Measurements from ENCODE around the gene LRRN2.
"Not testable (repeated sequence)": the region's sequence is repeated elsewhere in the genome, so short reads cannot be mapped to it uniquely, and the experiment has no call there.

LRRN2 gene

DNA sequence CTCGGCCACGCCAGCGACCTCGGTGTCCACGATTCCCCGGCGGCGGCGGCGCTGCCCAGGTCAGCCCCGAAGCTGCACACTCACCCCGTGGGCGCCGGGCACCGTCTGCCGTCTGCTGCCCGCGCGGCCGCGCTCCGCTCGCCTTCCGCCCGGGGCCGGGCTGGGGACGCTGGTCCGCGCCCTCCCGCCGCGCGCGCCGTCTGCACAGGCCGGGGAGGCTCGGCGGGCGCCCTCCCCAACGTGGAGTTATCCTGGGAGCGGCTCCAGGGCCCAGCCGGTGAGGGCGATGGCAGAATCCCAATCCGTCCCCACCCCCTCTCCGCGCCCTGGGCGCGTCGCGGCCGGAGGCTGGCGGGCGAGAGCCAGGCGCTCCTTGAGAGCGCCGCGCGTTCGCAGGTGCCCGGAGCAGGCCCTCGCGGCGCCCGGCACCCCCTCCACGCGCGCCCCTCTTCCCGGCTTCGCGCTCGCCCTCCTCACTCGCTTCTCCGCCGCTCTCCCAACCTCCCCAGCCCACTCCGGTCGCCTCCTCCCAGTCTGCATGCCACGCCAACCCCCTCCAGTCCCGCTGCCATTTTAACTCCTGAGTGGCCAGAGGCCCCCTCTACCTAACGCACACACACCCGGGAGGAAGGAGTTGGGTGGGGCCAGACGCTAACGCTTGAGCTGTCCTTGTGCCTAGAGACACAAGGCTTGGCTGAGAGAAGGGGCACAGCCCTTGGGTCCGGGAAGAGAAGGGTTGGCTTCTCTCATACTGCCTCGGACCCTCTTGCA, at the start of gene LRRN2:
Gene LRRN2, minus strand, starts transcription at position 503 of the 771 bp plus-strand sequence. CDS start 65,746 bp downstream, outside the sequence.
- DNase-seq (ENCODE audit: low read depth): no peak

DNA sequence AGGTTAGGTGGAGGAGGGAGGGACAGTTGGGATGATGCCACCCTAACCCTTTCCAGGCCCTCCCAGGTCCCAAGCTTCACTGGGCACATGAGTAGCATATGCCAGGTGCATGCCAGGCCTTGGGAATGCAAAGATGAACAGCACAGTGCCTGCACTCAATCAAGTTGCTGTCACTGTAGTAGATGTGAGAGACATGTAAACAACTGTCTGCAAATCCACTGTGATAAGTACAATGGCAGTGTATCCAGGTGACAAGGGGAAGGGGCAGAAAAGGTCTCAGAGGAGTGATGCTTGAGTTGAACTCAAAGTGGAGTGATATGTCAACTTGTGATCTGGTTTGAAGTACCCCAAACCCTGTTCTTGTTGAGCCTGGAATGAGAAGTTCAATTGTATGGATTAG, 49.5 kb upstream of the LRRN2 start:
- DNase-seq (ENCODE audit: low read depth): no peak

- no peak for DNase-seq (ENCODE audit: low read depth)
These were observed 48.5 kb upstream of the LRRN2 start for GRCh38 chr1:204733869-204734596.

DNA sequence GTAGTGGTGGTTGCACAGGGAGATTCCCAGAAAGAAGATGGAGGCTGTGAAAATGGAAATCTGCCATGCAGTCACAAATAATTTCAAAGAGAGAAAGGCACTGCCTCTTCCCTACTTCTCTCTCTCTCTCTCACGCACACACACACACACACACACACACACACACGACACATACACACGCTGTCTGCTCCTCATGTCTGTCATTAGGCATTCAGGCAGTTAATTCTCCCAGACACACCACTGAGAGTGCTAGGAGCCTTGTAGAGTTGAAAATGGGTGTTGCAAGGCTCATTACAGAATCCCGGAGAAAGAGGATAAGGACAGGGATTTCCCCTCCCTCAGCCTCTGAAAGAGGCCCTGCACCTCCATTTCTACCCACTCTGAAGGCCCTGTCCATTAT, 47.8 kb upstream of the LRRN2 start:
- no peak for DNase-seq (ENCODE audit: low read depth)

DNA sequence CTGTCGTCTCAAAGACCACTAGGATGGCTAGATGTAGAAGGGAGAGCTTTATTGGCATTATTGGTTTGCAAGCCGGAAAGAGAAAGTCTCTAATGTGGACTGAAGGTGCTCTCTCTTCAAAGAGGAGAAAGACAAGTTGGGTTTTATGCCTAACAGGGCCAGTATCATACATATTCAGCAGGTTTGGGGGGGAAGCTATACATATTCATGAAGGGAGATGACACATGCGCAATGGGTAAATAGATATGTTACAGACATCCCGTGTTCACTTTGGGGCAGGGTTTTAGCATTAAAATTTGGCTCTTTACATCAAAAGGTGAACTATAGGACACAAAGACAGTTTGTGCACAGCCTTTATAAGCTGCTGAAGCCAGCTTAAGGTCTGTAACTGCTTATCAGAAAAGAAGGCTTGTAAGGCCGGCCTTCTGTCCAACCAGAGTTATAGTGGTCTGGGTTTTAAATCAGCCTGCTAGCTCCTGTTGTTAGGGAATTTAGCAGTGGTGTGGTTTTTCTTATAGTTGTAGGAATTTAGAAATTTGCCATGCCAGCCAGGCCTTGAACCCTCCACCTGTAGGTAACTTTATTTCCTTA, 46.5 kb upstream of the LRRN2 start:
- DNase-seq (ENCODE audit: low read depth): no peak

GRCh38 chr1:204731509-204731908, 46.0 kb upstream of the LRRN2 start:
- DNase-seq (ENCODE audit: low read depth): no peak

GRCh38 chr1:204730826-204731459, 45.4 kb upstream of the LRRN2 start:
- no peak for DNase-seq (ENCODE audit: low read depth)

GRCh38 chr1:204729516-204729915, 44.0 kb upstream of the LRRN2 start:
- no peak for DNase-seq (ENCODE audit: low read depth)

DNA sequence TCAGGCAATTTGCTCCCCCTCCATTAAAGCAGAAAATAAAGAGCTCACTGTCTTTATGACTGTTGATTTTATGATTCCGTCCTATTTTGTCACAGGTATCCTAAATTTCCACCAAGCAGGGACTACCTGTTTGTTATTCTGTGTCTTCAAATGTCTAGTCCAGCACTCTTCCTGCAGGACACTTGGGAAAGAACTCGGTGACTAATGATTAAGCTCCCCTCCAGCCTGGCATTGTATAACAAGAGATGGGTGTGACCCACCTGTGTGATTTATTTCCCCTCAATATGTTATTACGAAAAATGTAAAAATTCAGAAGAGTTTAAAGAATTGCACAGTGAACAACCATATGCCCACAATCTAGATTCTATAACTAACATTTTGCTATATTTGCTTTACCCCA, 42.9 kb upstream of the LRRN2 start:
- DNase-seq (ENCODE audit: low read depth): no peak

- no peak for DNase-seq (ENCODE audit: low read depth)
These were observed 42.5 kb upstream of the LRRN2 start for GRCh38 chr1:204728045-204728444.

GRCh38 chr1:204727438-204727837, 41.9 kb upstream of the LRRN2 start:
- DNase-seq (ENCODE audit: low read depth): not testable (repeated sequence)

DNA sequence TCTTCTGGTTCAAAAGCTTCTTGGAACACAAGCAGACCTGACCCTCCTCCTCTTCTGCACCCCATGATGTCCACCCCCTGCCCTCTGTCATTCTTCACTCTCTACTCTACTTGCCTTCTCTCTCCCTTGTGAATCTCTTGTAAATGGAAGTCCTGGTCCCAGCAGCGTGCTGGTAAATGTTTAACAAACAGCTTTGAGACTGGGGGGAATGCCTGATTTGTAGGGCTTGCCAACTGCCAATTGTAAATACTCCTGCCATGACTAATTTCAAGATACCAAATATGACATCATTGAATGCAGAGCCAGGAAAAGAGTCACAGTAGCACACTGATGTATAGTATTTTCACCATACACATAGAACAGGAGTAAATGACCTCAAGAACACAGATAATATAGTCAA, 40.9 kb upstream of the LRRN2 start:
- DNase-seq (ENCODE audit: low read depth): no peak

GRCh38 chr1:204725821-204726448, 40.4 kb upstream of the LRRN2 start:
- no peak for DNase-seq (ENCODE audit: low read depth)

DNA sequence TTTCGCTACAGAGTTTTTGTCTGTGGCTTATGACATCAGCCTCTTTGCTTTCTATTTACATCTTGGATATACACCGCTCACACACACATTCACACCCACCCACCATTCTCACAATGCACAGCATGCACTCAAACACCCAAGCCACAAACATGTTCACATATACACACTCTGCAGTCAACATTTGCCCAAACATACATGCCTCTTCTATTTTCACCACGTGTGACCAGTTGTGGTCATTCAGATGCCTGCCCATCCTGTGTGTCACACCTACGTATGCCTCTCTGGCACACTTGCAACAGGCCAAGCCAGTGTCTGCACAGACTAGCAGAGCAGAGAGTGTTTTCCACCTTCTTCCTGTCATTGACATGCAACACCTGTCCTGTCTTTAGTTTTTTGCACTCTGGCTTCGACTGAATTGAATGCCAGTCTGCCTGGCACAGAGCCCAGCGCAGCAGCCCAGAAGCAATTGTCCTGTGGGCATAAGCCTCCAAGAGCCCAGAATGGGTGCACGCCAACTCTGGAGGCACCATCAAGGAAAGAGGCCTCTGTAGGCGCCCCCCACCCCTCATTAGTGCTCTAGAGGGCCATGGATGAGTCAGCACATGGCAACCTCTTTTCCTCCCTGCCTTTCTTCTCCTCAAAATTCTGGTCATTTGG, 37.7 kb upstream of the LRRN2 start:
- DNase-seq (ENCODE audit: low read depth): no peak

DNA sequence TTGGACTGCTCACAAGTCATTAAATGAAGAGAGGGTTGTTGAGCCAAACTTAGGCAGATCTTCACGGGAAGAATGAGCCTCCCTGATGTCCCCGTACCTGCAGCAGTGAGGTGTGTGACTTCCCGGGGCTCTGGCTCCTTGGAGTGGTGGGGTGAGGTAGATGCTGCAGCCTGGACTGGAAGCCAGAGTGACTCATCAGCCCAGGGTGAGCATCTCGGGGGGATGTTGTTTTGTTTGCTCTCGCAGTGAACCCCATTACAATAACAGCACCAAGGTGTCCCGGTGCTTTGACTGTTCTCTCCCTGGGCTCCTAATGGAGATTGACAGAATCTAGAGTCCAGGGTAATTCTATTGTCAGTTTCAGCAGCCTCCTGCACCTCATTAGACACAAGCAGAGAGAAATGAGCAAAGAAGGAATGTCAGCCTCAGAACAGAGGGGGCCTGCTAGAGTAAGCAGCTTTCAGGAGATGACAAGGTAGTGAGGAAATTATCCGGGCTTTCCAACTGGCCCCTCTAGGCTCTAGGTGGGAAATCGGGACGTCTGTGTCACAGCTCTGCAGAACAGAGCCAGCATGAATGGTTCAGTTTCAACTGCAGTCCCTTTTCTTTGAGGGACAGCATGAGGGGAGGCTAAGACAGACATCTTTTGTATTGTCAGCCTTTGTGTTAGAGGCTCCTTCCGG, 36.0 kb upstream of the LRRN2 start:
- DNase-seq (ENCODE audit: low read depth): no peak

- no peak for DNase-seq (ENCODE audit: low read depth)
These were observed 31.1 kb upstream of the LRRN2 start for GRCh38 chr1:204716660-204717059.

DNA sequence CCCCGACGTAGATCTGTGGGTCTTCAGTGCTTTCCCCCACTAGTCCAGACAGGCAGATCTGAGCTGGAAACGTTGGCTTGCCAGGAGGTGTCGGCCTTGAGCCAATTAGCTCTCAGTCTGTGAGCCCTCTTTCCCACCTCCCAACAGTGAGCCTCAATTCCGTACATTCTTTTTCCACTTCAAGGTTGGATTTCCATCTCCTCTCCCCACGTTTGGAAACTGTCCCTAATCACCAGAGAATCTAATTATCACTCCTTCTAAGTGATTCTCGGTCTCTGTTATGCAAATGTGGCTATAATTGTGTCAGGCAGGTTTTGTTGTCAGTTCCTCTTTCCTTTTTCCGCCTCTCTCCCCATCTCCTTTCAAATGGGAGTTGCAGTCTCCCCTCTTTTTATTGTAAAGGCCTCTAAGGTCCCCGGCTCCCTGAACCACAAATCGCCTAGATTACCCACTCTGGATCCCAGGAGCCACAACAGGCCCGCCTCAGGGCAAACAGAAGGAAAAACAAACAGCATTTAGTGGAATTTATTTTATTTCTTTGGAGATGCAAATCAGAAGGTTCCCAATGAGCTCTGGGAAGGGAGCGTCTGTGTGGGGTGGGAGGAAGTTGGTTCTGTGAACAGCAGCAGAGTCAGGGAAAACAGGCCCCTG, 29.4 kb upstream of the LRRN2 start:
- no peak for DNase-seq (ENCODE audit: low read depth)

DNA sequence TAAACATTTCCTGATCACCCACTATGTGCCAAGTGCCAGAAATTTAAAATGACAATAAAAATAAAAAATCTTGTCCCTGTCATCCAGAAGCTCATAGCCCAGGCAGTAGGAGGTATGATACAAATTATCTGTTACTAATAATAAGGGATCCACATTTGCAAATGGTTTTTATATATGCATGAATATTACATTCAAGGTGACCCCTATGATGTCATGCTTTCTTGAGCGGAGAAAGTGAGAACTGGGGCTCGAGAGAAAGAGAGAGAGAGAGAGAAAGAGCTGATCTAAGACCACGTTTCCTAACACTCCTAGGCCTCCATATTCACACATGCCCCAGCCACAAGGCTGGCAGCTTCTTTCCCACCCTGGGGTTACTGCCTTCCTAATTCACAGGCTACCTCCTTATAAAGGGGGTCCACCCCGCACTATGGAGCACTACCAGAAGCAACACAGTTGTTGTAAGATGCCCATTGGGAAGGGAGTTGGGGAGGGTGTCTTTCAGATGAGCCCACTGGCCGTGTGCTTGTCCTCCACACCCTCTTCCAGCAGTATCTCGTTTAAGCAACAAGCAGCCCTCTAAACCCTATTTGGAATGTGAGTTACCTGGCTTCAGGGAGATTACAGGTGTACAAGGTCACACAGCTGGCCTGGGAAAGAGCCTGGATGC, 28.8 kb upstream of the LRRN2 start:
- DNase-seq (ENCODE audit: low read depth): no peak

DNA sequence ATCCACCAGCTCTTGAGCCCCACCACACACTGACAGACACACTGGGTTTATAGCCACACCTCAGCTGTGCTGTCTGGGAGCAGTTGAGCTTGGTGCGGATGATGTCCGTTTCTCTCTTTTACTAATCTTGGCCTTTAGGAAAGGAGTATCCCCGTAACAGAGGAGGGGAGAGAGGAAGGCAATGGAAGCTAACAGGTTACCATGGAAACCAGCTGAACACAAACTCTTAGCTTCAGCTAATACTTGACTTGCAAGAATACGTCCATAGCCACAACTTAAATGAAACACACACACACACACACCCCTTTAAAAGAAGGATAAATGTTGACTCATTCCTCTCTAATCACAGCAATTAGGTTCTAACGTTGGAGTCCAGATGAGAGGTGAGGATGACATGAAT, 28.0 kb upstream of the LRRN2 start:
- DNase-seq (ENCODE audit: low read depth): no peak
